Measurements from ENCODE around the gene TTC34. TPM values are rescaled to one million over a fixed set of nuclear protein-coding genes. Genes with fewer than 3 reads are reported as not detected.

TTC34 gene
- total and polyA plus RNA-seq, 9 donors = 0.12 to 3.2 (median 2.2) TPM

DNA sequence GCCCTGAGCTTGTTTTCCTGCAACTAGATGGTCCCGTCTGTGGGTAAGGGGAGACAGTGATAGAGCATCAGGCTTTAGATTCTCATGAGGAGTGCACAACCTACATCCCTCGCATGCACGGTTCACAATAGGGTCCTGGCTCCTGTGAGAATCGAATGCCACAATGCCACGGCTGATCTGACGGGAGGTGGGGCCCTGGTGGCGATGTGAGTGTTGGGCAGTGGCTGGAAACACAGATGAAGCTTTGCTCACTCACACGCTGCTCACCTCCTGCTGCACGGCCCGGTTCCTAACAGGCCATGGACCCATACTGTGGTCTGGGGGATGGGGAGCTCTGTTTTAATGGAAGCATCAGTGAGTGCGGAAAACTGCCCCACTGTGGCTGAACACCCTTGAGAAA, 35.8 kb upstream of the TTC34 start:
- Histone ChIP-seq H3K4me1 (ENCODE audit: insufficient read depth) (no peaks in the 10 kb centered on the region), H3K4me3 (no peak overlapping the region), H3K36me3 (no peaks in the 10 kb centered on the region), H3K27me3 (no peaks in the 10 kb centered on the region), H3K9me3 (no peaks in the 10 kb centered on the region), H3K27ac (no peak overlapping the region)
- intact Hi-C loops (cut with DNase I) = no loop called here
- 73 to 86% (median 78%) methylated on average over 11 of the region's 11 CpGs for WGBS, 3 donors
- no peak for TF ChIP-seq EP300 (IDR thresholded peaks at IDR 0.05)
- no peak for TF ChIP-seq POLR2A (IDR thresholded peaks at IDR 0.05)
- no peak for DNase-seq

GRCh38 chr1:2836333-2836970, 35.0 kb upstream of the TTC34 start:
- intact Hi-C loops (cut with DNase I) = no loop called here
- H3K9me3 ChIP-seq = no peaks in the 10 kb centered on the region
- H3K27ac ChIP-seq = no peak overlapping the region
- no peak for TF ChIP-seq POLR2A (IDR thresholded peaks at IDR 0.05)
- no peak for TF ChIP-seq EP300 (IDR thresholded peaks at IDR 0.05)
- TF ChIP-seq, protein P1, sequence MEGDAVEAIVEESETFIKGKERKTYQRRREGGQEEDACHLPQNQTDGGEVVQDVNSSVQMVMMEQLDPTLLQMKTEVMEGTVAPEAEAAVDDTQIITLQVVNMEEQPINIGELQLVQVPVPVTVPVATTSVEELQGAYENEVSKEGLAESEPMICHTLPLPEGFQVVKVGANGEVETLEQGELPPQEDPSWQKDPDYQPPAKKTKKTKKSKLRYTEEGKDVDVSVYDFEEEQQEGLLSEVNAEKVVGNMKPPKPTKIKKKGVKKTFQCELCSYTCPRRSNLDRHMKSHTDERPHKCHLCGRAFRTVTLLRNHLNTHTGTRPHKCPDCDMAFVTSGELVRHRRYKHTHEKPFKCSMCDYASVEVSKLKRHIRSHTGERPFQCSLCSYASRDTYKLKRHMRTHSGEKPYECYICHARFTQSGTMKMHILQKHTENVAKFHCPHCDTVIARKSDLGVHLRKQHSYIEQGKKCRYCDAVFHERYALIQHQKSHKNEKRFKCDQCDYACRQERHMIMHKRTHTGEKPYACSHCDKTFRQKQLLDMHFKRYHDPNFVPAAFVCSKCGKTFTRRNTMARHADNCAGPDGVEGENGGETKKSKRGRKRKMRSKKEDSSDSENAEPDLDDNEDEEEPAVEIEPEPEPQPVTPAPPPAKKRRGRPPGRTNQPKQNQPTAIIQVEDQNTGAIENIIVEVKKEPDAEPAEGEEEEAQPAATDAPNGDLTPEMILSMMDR (IDR thresholded peaks at IDR 0.05) = no peak
- H3K4me3 ChIP-seq = no peak overlapping the region
- WGBS, 3 donors = 80 to 83% (median 81%) methylated on average over 20 of the region's 20 CpGs
- H3K36me3 ChIP-seq = no peaks in the 10 kb centered on the region
- H3K4me1 ChIP-seq (ENCODE audit: insufficient read depth) = no peaks in the 10 kb centered on the region
- no peaks in the 10 kb centered on the region for H3K27me3 ChIP-seq
- no peak for DNase-seq

DNA sequence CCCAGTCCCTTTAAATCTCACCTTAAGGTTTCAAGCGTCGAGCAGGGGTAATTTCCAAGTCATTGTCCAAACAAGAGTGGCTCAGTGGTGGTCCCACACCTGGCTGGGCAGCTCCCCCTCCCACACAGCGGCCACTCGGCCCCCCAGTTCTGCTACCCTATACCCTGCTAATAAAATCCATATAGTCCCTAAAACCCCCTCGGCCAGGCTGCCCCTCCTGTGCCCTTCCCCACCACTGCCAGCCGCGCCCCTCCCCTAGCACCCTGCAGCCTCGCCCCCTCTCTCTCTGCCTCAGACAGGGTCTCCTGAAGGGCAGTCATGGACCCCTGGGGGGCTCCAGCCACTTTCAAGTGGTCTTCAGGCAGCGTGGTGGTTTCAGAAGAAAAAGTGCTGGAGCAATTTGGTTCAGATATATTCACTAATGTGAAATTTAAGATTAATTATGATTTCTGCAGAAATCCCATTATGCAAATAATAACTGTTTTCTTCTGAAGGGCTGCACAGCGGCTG, 34.2 kb upstream of the TTC34 start:
- no peaks in the 10 kb centered on the region for H3K36me3 ChIP-seq
- intact Hi-C loops (cut with DNase I) = no loop called here
- no peaks in the 10 kb centered on the region for H3K27me3 ChIP-seq
- no peaks in the 10 kb centered on the region for H3K4me1 ChIP-seq (ENCODE audit: insufficient read depth)
- TF ChIP-seq POLR2A (IDR thresholded peaks at IDR 0.05) (no peak), EP300 (IDR thresholded peaks at IDR 0.05) (no peak)
- TF ChIP-seq, protein P1 (IDR thresholded peaks at IDR 0.05) = no peak
- H3K4me3 ChIP-seq = no peak overlapping the region
- no peaks in the 10 kb centered on the region for H3K9me3 ChIP-seq
- DNase-seq = no peak
- no peak overlapping the region for H3K27ac ChIP-seq
- WGBS, 3 donors = 68 to 75% (median 73%) methylated on average over 10 of the region's 10 CpGs

DNA sequence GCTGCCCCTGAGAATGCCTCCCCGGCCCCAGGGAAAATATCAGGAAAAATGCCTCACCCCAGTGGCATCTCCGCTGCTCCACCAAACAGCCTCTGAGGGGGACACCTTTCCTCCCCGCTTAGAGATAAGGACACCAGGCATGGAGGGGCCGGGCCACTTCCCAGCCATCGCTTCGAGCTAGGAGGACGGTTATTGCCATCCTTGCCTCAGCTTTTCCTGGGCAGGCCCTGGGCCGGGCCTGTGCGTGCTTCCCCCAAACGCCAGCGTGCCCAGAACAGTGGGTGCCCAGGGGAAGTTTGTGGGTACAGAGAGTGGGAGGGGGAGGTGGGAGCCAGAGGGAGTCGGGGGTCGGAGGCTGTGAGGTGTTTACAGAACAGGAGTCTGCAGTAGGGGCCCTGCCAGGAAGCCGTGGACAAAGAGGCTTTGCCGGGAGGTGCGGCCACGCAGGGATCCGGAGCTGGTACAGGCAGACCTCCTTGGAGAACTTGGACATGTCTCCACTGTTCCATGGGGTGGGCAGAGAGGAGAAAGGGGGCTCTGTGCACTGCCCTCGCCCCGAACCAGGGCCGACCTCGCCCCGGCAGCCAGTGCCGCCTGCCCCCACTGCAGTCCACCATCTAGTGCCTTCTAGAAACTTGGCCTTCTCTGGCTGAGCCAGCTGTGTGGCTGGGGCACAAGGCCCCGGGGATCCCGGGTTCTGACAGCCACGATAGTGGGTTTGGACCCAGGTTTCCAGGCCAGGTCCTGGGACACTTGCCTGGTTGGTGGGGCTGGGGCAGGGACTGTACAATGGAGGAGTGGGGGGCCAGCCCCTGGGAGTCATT, 33.5 kb upstream of the TTC34 start:
- TF ChIP-seq POLR2A (IDR thresholded peaks at IDR 0.05) (no peak), EP300 (IDR thresholded peaks at IDR 0.05) (no peak)
- TF ChIP-seq, protein P1 (IDR thresholded peaks at IDR 0.05) = no peak
- H3K9me3 ChIP-seq = no peaks in the 10 kb centered on the region
- no peaks in the 10 kb centered on the region for H3K36me3 ChIP-seq
- DNase-seq = no peak
- no peak overlapping the region for H3K27ac ChIP-seq
- intact Hi-C loops (cut with DNase I) = no loop called here
- H3K4me1 ChIP-seq (ENCODE audit: insufficient read depth) = no peaks in the 10 kb centered on the region
- no peaks in the 10 kb centered on the region for H3K27me3 ChIP-seq
- H3K4me3 ChIP-seq = no peak overlapping the region
- 77 to 82% (median 82%) methylated on average over 27 of the region's 27 CpGs for WGBS, 3 donors

GRCh38 chr1:2834146-2834475, 32.6 kb upstream of the TTC34 start:
- DNase-seq = no peak
- Histone ChIP-seq H3K27ac (no peak overlapping the region), H3K9me3 (no peaks in the 10 kb centered on the region), H3K36me3 (no peaks in the 10 kb centered on the region), H3K27me3 (no peaks in the 10 kb centered on the region), H3K4me1 (ENCODE audit: insufficient read depth) (no peaks in the 10 kb centered on the region), H3K4me3 (no peak overlapping the region)
- 49 to 58% (median 51%) methylated on average over 15 of the region's 15 CpGs for WGBS, 3 donors
- TF ChIP-seq EP300 (IDR thresholded peaks at IDR 0.05) (no peak), POLR2A (IDR thresholded peaks at IDR 0.05) (no peak)
- TF ChIP-seq, protein P1 (IDR thresholded peaks at IDR 0.05) = no peak
- intact Hi-C loops (cut with DNase I) = no loop called here

Measured in ovary (tissue), 9 donors.